HG03558 (cell line): ENCODE results near the gene IKBKE.
"Not testable (repeated sequence)": the region's sequence is repeated elsewhere in the genome, so short reads cannot be mapped to it uniquely, and the experiment has no call there.

Source experiments
- ATAC-seq: cut with Tn5 transposase; IDR thresholded peaks from one replicate; pipeline ENCODE4 v1.9.1; 2021; ENCODE audit warnings: moderate number of reproducible peaks; ENCODE audit not compliant: unreplicated experiment; ENCODE audit errors: extremely low read depth

Gene IKBKE

DNA sequence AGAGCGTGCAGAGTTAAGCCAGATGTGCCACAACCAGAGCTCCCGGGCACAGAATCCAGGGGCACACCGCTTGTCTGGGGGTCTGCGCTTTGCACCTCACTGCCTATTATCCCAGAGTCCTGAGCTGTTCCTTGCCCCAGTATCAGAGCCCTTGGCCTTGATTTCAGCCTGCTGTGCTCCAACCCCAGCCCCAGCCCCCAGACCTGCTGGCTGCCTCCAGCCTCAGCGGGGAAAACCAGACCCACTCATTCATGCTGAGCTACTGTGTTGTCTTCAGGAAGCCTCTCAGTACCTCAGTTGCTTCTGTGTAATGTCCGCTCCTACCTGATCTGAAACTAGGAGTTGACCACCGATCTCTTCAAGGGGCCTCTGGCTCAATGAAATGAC lies 1.1 kb downstream of the IKBKE start:
- no peak for ATAC-seq

DNA sequence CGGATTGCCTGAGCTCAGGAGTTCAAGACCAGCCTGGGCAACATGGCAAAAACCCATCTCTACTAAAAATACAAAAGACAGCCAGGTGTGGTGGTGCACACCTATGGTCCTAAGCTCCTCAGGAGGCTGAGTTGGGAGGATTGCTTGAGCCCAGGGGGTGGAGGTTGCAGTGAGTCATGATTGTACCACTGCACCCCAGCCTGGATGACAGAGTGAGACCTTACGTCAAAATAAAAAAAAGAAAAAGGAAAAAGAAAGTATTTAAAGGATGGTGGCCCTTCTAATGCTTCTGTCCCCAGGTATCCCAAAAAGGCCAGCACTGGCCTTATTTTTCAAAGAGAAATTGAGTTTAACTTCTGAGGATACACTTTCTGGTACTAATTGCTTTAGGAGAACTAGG lies 1.7 kb downstream of the IKBKE start:
- ATAC-seq: no peak

DNA sequence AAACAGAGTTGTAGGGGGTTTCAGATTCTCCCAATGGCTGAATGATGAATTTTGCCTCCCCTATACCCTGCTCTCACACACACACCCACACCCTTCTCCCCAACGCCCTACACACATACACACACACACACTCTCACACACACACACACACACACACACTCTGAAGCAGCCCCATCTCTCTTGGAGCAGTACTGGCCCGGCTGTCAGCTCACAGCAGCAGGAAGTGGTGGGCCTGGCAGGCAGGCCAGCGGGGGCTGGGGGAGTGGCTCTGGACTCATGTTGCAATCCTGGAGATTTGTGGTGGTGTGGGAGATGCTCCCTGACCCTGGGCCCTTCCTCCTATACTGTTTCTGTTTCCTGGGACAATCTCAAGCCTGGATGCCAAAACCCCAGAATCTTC lies 2.2 kb downstream of the IKBKE start:
- ATAC-seq: no peak

DNA sequence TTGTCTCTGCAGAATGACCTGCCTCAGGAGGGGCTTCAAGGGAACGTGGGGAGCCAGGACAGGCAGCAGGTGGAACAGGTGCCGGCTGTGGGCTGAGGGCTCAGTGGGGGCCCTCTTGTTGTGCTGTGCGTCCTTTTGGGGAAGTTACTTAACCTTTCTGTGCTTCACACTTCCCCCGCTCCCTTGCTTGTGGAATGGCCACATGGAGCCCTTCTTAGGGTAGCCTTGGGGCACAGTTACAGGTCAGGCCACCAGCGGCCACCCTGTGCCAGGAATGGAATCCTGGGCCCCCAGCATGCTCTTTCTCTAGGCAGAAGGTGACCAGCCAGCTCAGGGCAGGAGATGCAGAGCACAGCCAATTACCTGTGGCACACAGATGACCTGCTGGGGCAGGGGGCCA lies 2.6 kb downstream of the IKBKE start:
- no peak for ATAC-seq

DNA sequence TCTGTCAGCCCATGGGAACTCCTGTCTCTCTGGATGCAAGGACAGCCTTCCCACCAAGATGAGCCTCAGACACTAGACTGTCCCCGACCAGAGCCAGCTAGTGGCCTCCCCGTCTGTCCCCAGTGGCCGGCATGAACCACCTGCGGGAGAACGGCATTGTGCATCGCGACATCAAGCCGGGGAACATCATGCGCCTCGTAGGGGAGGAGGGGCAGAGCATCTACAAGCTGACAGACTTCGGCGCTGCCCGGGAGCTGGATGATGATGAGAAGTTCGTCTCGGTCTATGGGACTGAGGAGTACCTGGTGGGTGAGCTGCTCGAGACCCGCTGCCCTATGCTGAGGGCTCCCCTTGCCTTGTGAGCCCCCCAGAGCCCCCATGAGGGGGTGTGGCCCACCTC lies 5.8 kb downstream of the IKBKE start:
- no peak for ATAC-seq

DNA sequence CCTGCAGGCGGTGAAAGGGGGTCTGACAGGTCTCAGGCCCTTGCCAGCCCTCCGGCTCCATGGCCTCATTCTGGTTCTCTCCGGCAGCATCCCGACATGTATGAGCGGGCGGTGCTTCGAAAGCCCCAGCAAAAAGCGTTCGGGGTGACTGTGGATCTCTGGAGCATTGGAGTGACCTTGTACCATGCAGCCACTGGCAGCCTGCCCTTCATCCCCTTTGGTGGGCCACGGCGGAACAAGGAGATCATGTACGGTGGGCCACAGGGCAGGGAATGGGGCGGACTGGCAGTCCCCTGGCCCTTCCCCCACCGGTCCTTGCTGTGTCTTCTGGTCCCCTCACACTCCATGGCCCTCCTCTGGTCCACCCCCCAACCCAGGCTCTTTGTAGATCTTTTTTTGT lies 6.3 kb downstream of the IKBKE start:
- ATAC-seq: no peak

DNA sequence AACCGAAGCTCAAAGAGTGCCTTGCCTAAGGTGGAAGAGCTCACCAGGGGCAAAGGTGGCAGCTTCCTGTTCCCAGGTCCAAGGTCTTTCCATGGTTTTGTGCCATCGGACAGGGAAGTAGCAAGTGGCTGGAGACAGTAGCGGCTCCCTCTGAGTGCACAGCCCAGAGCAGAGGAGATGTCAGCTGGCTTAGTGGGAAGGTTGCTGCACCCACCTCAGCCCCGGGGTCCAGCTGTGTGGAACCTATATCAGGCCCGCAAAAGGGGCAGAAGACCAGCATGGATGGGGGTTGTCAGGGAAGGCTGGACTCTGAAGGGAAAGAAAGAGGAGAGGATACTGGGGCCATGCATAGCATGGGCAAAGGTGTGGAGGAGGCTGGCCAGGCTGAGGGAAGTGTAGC lies 6.8 kb downstream of the IKBKE start:
- no peak for ATAC-seq

DNA sequence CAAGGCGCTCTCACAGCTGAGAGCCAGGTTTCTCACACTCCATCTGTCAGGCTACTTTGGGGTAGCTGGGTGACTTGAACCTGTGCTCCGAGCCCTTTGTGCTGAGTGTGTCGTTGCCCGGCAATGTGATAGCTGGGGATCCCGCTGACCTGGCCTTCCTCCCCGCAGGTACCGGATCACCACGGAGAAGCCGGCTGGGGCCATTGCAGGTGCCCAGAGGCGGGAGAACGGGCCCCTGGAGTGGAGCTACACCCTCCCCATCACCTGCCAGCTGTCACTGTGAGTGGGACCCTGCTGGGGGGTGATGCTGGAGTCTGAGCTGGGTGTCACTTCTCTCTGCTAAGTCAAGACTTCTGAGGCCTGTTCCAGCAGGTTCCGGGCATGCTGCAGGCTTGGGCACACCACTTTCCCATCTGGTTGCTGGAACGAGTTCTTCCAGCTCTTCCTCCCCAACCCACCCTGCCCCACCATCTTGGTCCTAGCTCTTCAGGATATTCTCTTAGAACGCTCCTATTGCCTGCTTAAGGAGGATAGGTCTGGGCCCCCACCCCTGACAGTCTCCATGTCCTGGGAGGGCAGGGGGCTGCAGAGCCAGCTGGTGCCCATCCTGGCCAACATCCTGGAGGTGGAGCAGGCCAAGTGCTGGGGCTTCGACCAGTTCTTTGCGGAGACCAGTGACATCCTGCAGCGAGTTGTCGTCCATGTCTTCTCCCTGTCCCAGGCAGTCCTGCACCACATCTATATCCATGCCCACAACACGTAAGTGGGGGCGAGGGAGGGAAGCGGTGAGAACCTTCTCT lies 7.5 kb downstream of the IKBKE start:
- ATAC-seq: no peak

DNA sequence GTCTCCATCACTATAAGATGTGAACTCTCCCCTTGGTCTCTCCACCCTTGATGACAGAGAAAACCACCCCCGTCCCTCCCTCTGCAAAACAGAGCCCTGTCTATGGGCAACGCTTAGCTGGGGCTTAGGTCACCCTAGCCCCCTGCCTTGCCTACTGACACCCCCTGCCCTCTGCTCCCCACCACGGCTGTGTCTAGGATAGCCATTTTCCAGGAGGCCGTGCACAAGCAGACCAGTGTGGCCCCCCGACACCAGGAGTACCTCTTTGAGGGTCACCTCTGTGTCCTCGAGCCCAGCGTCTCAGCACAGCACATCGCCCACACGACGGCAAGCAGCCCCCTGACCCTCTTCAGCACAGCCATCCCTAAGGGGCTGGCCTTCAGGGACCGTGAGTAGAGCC lies 8.5 kb downstream of the IKBKE start:
- ATAC-seq: no peak

DNA sequence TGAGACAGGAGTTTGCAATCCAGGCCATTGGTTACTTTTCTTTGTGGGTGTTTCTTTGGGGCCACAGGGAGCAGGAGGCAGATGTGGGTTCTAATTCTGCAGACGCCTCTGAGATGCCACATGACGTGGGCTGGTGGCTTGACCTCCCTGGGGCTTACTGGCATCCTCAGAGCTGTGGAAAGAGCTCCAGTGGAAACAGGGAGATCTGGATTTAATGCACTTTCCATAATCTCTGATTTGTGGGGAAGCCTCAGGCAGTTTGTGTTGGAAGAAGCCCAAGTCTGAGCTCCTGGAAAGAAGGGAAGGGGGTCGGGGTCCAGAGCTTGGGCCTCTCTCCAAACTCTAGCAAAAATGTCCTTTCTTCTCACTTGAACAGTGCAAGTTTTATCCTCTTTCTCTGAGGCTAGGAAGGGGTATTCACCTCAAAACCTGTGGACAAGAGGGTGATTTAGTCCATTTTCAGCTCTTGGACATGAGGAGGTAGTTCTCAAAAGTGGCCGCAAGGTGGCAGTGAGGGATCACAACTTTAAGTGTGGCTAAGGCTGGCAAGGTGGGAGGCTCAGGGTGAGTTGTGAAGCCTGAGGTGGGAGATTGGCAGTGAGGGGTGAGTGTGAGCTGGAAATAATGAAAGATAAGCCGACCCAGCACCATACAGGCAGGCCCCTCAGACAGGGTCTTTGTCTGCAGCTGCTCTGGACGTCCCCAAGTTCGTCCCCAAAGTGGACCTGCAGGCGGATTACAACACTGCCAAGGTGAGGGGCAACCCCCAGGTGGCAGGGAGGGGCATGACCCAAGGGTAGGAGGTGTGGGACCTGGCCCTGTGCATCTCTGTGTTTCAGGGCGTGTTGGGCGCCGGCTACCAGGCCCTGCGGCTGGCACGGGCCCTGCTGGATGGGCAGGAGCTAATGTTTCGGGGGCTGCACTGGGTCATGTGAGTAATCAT lies 9.2 kb downstream of the IKBKE start:
- ATAC-seq: no peak

DNA sequence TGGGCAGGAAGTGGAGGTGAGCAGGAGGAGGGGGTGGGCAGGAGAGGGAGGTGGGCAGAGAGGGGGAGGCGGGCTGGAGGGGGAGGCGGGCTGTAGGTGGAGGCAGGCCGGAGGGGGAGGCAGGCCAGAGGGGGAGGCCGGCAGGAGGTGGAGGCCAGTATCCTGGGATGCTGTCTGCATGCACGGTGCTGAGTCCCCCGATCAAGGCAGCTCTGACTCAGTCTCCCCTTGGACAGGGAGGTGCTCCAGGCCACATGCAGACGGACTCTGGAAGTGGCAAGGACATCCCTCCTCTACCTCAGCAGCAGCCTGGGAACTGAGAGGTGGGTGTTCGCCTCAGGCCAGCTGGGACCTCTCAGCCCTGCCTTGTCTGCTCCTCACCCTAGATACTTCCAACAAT lies 9.9 kb downstream of the IKBKE start:
- ATAC-seq: no peak

DNA sequence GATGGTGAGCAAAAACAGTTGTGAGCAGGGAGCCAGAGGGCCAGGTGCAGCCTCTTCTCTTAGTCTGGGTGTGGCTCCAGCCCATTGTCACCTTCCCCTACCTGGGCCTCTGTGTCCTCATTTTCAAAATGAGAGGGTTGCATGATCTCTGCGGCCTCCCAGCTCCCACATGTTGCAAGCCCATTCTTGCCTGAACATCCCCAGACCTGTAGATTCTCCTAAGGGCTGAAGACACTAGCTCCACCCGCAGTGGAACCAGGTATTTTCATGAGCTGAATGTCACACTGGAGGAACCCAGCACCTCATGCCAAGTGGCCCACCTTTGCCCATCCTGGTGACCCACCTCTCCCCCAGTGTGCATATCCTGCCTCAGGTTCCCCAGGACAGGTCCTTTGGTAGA lies 12.3 kb downstream of the IKBKE start:
- no peak for ATAC-seq

DNA sequence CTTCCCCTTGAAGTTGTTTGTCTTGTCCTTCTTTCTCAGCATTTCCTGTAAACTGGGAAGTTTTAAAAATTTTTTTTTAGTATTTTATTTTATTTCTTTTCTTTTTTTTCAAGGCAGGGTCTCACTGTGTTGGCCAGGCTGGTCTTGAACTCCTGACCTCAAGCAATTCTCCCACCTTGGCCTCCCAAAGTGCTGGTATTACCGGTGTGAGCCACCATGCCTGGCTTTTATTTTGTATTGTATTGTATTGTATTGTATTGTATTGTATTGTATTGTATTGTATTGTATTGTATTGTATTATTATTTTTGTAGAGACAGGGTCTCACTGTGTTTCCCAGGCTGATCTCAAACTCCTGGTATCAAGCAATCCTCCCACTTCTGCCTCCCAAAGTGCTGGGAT lies 13.6 kb downstream of the IKBKE start:
- not testable (repeated sequence) for ATAC-seq

DNA sequence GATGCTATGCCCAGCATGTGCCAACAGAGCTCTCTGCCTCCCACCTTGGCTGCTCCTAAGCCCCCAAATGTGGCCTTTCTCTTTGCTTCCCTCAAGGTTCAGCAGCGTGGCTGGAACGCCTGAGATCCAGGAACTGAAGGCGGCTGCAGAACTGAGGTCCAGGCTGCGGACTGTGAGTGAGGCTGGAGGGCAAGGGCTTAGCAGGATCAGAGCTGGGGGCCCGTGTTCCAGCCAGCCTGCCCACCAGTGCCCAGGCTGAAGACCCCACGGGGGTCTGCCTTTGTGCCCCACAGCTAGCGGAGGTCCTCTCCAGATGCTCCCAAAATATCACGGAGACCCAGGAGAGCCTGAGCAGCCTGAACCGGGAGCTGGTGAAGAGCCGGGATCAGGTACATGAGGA lies 14.6 kb downstream of the IKBKE start:
- ATAC-seq: no peak

DNA sequence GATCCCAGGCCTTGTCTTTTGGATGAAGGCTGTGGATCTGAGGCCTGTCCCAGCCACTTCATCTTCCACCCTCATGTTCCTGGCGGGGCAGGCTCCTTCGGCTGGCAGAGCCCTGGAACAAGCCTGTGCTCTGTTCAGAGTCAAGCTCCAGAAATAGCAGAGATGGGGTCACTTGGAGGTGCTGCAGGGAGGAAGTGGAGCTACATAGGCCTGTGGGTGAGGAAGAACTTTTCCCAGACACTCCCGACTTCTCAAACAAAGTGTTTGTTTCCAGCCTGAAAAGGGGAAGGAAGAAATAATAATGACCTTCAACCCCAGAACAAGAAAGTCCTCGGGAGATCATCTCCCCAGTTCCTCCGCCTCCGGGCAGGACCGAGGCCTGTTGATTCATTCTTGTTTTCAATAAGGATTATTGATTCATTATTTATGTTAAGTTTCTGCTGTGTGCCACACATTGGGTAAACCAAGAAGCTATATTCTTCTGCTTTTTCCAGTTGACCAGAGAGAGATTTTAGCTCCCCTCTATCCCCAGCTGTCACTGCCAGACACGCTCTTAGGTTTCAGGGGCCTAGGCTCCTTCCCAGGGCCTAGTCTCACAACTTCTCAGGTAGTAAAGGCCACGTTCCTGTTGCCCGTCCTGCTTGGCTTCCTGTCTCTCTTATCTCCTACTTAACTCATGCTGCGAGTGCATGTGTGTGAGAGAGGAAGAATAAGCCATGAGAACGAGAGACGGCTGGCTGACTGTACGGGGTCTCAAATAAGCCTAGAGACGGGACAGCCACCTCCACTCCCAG lies 16.9 kb downstream of the IKBKE start:
- no peak for ATAC-seq

DNA sequence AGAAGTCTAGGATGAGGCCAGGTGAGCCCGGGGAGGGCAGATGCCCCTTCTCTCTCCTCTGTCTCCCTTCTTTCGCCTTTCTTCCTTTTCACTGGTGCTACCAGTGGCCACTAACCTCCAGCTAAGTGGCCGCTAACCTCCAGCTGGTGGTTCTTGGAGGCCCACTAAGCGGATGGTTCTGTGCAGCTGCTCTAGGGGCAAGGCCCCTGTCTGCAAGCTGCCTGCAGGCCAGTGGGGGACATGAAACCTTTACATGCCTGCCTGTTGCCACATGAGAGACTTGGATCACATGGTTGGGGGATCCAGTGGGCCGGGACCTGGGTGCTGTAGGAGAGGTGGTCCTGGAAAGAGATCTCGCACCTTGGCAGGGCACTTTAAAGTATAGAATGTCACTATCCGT lies 17.7 kb downstream of the IKBKE start:
- ATAC-seq: no peak

DNA sequence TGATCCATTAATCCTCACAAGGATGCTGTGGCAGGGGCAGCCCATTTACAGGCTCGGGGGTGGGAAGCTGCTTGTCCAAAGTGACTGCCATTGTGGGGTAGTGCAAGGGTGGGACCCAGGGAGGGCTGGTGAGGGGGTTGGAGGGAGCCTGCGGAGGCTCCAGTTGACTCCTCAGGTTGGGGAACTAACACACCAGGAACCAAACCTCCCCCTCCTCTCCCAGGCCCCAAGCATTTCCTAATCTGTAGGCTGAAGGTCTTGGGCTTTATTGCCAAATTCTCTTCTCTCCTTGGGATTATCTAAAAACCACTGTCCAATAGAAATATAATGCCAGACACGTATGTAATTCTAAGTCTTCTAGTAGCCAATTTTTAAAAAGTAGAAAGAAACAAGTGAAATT lies 18.2 kb downstream of the IKBKE start:
- no peak for ATAC-seq

DNA sequence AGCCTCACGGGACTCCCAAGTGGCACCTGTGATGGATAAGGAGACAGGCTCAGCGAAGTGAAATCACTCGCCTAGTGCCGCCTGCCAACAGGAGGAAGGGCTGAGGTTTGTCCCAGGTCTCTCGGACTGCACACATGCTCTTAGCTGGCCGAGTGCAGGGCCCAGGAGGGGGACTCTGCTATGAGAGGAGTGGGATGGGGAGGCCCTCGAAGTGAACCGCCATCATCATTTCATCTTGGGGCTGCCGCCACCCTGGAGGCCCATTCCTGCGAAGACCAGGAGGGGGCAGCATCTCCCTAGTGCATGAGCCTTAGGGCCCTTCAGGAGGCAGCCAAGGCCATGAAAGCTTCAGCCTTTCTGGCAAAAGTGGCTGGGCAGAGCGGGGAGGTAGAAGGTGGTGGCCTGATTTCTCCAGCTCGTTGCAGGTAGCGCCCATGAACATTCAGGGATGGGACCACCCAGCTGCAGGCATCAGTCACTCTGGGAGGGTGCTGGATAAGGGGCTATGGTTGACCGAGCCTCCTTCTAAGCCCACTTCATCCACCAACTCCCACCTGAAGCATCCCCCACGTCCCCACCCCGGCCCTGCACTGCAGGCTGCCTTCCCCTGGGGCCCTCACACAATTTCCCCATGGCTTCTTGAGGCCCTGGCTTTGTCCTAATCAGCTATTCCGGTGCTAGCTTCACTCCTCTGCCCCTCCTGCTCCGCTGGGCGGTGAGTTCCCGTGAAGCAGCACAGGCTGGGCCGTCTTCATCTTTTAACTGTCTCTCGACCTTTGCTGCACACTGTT lies 19.9 kb downstream of the IKBKE start:
- ATAC-seq: no peak

DNA sequence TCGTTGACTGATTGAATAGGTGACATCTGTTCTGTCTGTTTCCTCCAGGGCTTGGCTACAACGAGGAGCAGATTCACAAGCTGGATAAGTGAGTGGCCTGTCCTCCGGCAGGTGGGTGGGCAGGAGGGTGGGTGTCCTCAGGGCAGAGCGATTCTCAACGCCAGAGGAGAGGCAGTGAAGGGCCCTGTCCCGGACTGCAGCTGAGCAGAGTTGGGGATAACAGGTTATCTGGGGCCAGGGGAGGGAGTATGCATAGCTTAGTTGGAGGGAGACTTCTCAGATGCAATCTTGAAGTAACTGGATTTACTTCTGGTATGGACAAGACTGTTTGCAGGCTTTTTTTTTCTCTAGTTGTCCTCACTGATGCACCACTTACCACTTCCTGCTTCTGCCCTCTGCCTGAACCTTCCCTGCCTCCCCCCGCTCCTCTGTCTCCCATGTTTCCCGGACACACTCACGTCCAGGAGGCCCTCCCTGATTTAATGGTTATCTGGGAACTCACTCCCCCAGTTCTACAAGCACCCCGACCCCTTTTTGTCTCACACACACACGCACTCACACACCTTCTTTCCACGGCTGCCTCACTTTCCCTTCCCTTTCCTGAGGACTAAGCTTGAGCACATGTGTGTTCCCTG lies 20.6 kb downstream of the IKBKE start:
- ATAC-seq: no peak

DNA sequence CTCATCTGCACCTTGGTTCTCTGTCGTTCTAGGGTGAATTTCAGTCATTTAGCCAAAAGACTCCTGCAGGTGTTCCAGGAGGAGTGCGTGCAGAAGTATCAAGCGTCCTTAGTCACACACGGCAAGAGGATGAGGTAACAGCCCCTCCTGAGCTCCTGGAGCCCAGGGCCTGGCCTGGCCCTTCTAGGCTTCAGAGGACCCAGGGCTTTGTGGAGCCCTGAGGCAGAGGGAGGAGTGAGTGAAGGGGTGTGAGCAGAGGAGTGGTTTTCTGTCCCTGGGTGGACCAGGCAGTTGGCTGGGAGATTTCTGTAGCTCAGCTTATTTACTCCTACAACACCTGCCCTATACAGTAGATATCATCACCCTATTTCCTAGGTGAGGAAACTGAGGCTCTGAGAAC lies 21.3 kb downstream of the IKBKE start:
- no peak for ATAC-seq
